ENCODE data around the gene RPS6KA2. TPM values are rescaled to one million over a fixed set of nuclear protein-coding genes. Genes with fewer than 3 reads are reported as not detected.

RPS6KA2 gene
- polyA plus RNA-seq, 1 donor (not counting 4 experiments of a cell fraction or from before 2014, with no cell fraction given) = 8.2 TPM

DNA sequence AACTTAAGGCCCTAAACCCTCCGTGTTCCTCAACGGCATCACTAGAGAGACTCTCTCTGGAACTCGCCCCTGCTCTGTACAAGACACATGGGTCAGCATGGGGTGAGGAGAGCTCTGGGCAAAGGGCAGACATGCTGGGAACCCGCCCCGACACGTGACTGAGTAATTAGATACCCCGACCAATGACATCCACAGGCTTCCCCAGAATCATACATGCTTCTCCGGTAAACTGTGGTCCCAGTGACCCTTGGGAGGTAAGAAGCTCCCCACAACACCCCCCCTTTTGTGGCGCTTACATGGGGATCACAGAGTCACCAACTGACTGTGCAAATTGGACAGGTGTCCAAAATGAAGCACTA lies 31.7 kb upstream of the RPS6KA2 start:
- FAIRE-seq (no peak), DNase-seq (ENCODE audit: low read depth, low spot score) (no peak)
- Histone ChIP-seq H3K27ac (ENCODE audit: control insufficient read depth, insufficient read depth, low read length) (no peak overlapping the region), H3K9ac (ENCODE audit: control insufficient read depth, extremely low read depth, insufficient read depth, low read length) (no peak overlapping the region), H3K27me3 (ENCODE audit: control insufficient read depth, extremely low read depth, insufficient read depth, low read length) (peaks cover 10% of the 10 kb centered on the region), H3K79me2 (ENCODE audit: control insufficient read depth, insufficient read depth, low read length) (no peaks in the 10 kb centered on the region), H4K20me1 (ENCODE audit: control insufficient read depth, extremely low read depth, insufficient read depth, low read length) (no peaks in the 10 kb centered on the region), H3K9me3 (ENCODE audit: control insufficient read depth, low read depth, low read length) (no peaks in the 10 kb centered on the region), H3K9me1 (ENCODE audit: control insufficient read depth, extremely low read depth, insufficient read depth, low read length) (no peaks in the 10 kb centered on the region), H2AFZ (ENCODE audit: control insufficient read depth, low read length) (no peak overlapping the region), H3K4me1 (ENCODE audit: control insufficient read depth, extremely low read depth, insufficient read depth, low read length) (no peaks in the 10 kb centered on the region), H3K36me3 (ENCODE audit: control insufficient read depth in 2 of 2, extremely low read depth in 1 of 2, insufficient read depth in 2 of 2, low read length in 2 of 2) (no peaks in the 10 kb centered on the region), H3K4me2 (ENCODE audit: control insufficient read depth, extremely low read depth, insufficient read depth, low read depth, low read length) (no peak overlapping the region), H3K4me3 (ENCODE audit: control insufficient read depth in 2 of 3, extremely low read depth in 1 of 3, insufficient read depth in 2 of 3, low read depth in 1 of 3, low read length in 3 of 3) (no peak overlapping the region)
- dilution Hi-C loops (cut with MboI; ENCODE audit: extremely low pct_ligation_motif_present, low sequenced_read_pairs) = no loop called here
- TF ChIP-seq, protein P1, sequence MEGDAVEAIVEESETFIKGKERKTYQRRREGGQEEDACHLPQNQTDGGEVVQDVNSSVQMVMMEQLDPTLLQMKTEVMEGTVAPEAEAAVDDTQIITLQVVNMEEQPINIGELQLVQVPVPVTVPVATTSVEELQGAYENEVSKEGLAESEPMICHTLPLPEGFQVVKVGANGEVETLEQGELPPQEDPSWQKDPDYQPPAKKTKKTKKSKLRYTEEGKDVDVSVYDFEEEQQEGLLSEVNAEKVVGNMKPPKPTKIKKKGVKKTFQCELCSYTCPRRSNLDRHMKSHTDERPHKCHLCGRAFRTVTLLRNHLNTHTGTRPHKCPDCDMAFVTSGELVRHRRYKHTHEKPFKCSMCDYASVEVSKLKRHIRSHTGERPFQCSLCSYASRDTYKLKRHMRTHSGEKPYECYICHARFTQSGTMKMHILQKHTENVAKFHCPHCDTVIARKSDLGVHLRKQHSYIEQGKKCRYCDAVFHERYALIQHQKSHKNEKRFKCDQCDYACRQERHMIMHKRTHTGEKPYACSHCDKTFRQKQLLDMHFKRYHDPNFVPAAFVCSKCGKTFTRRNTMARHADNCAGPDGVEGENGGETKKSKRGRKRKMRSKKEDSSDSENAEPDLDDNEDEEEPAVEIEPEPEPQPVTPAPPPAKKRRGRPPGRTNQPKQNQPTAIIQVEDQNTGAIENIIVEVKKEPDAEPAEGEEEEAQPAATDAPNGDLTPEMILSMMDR (optimal IDR thresholded peaks at IDR 0.05 in 1 of 3, IDR thresholded peaks at IDR 0.05 in 1 of 3, conservative IDR thresholded peaks at IDR 0.05 in 1 of 3; ENCODE audit: extremely low read depth in 1 of 3, insufficient read depth in 2 of 3, low read length in 3 of 3) = no peak
- no peak for TF ChIP-seq EZH2 (IDR thresholded peaks at IDR 0.05; ENCODE audit: low read length)

DNA sequence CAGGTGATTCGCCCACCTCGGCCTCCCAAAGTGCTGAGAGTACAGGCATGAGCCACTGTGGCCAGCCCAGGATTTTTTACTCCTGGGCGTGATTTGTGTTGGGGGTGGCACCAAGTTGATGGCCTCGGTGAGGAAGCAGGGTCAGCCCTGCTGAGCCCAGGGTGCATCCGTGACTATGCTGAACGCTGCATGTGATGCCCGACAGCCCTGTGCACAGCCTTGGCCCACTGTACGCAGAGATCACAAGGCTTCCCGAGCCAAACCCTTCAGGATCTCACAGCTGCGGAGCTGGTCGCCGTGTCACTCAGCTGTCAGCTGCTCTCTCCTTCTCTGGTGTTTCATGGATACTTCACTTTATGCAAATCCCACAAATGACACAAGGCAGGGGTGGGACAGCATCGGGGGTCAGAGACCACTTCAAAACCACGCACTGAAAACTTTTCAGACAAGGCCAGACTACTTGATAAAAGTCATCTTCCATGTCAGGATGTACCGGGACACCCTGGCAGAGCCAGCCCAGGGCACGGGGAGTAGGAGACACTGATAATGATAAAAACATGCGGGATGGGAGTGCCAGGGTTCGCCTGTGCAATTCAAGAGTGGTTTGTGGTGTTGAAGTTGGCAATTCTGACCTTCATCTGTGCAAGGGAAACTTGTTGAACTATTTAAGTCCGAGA lies 31.2 kb upstream of the RPS6KA2 start:
- H3K27me3 ChIP-seq (ENCODE audit: control insufficient read depth, extremely low read depth, insufficient read depth, low read length) = peaks cover 10% of the 10 kb centered on the region
- no peaks in the 10 kb centered on the region for H3K79me2 ChIP-seq (ENCODE audit: control insufficient read depth, insufficient read depth, low read length)
- H2AFZ ChIP-seq (ENCODE audit: control insufficient read depth, low read length) = no peak overlapping the region
- no peak overlapping the region for H3K4me3 ChIP-seq (ENCODE audit: control insufficient read depth in 2 of 3, extremely low read depth in 1 of 3, insufficient read depth in 2 of 3, low read depth in 1 of 3, low read length in 3 of 3)
- no peak for TF ChIP-seq EZH2 (IDR thresholded peaks at IDR 0.05; ENCODE audit: low read length)
- TF ChIP-seq, protein P1 (optimal IDR thresholded peaks at IDR 0.05 in 1 of 3, IDR thresholded peaks at IDR 0.05 in 1 of 3, conservative IDR thresholded peaks at IDR 0.05 in 1 of 3; ENCODE audit: extremely low read depth in 1 of 3, insufficient read depth in 2 of 3, low read length in 3 of 3) = no peak
- DNase-seq (ENCODE audit: low read depth, low spot score) (no peak), FAIRE-seq (no peak)
- H3K4me1 ChIP-seq (ENCODE audit: control insufficient read depth, extremely low read depth, insufficient read depth, low read length) = no peaks in the 10 kb centered on the region
- H3K9me3 ChIP-seq (ENCODE audit: control insufficient read depth, low read depth, low read length) = no peaks in the 10 kb centered on the region
- no peaks in the 10 kb centered on the region for H4K20me1 ChIP-seq (ENCODE audit: control insufficient read depth, extremely low read depth, insufficient read depth, low read length)
- no peaks in the 10 kb centered on the region for H3K36me3 ChIP-seq (ENCODE audit: control insufficient read depth in 2 of 2, extremely low read depth in 1 of 2, insufficient read depth in 2 of 2, low read length in 2 of 2)
- H3K9me1 ChIP-seq (ENCODE audit: control insufficient read depth, extremely low read depth, insufficient read depth, low read length) = no peaks in the 10 kb centered on the region
- dilution Hi-C loops (cut with MboI; ENCODE audit: extremely low pct_ligation_motif_present, low sequenced_read_pairs) = no loop called here
- H3K9ac ChIP-seq (ENCODE audit: control insufficient read depth, extremely low read depth, insufficient read depth, low read length) = no peak overlapping the region
- no peak overlapping the region for H3K27ac ChIP-seq (ENCODE audit: control insufficient read depth, insufficient read depth, low read length)
- H3K4me2 ChIP-seq (ENCODE audit: control insufficient read depth, extremely low read depth, insufficient read depth, low read depth, low read length) = no peak overlapping the region
